T-helper 2 cell treated with Interferon-gamma antibody and Interleukin-4, amounts not matched to agents 5 μg/mL and 100 μg/mL, for 36 hours (primary cell): ENCODE results near the gene SORL1-AS1.

ENCODE experiments used
- DNase-seq: peaks from one replicate; pipeline ENCODE4 v3.0.0; 2021; ENCODE audit warnings: low spot score
- H3K27ac Mint-ChIP-seq: one replicate; pipeline ENCODE4 v1.8.0; 2021; ENCODE audit warnings: mild to moderate bottlenecking, mixed read lengths
- H3K27me3 Mint-ChIP-seq: one replicate; pipeline ENCODE4 v1.8.0; 2021; ENCODE audit warnings: low read depth, mixed read lengths
- H3K36me3 Mint-ChIP-seq: one replicate; pipeline ENCODE4 v1.8.0; 2021; ENCODE audit warnings: low read depth, mixed read lengths
- H3K4me1 Mint-ChIP-seq: one replicate; pipeline ENCODE4 v1.8.0; 2021; ENCODE audit warnings: low read depth, mixed read lengths
- H3K4me3 Mint-ChIP-seq: one replicate; pipeline ENCODE4 v1.8.0; 2022; ENCODE audit warnings: mild to moderate bottlenecking, moderate library complexity, mixed read lengths
- H3K9me3 Mint-ChIP-seq: one replicate; pipeline ENCODE4 v1.8.0; 2021; ENCODE audit warnings: mixed read lengths

SORL1-AS1 gene

GRCh38 chr11:121451986-121452608 lies 670 bp downstream of the SORL1-AS1 start, which contains the start of gene SORL1:
SORL1 (plus strand) TSS chr11:121452314; CDS start chr11:121452332, 18 bp downstream.
- H3K4me3 Mint-ChIP-seq: peak within 1 kb of the TSS; percentile 99
- H3K9me3 Mint-ChIP-seq: no peaks in the 10 kb centered on the region

DNA sequence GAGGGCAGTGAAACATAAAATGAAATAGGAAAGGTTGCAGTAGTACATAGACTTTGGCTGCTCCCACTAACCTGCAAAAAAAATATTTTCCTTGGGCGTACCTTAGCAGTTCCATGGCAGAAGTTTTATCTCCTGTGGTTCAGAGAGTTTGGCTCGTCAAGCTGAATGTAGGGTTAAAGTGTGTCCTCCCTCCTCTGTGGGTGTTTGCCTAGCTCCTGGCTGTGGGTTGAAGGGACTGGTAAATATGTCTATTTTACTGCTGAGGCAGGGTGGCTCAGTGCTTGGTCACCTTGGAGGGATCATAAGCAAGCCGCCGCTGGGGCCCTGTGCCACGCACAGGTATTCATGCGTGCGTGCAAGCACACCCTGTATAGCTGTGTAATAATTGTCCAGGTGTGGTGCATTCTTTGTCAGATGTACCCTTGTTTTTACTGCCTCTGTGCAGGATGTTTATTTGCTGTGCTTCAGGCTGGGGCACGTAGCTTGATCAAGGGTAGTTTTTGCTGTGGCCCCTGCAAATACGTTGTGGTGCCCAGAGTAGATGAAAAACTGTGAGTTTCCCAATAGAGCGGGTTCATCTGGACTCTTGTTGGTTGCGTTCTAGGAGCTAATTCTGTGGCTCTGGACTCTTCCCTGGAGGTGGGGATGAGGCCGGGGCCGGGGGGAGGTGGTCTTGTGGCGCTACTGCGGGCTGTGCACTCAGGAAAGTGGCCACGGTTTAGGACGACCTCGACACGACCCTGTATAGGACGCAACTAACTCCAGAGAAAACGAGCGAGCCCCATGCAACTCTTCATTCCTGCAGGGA lies 1.4 kb downstream of the SORL1-AS1 start:
- Mint-ChIP-seq H3K4me3 (peak overlapping the region; percentile 79), H3K4me1 (peaks cover 78% of the 10 kb centered on the region), H3K27ac (peak overlapping the region; percentile 84), H3K36me3 (peaks cover 45% of the 10 kb centered on the region), H3K9me3 (no peaks in the 10 kb centered on the region), H3K27me3 (no peaks in the 10 kb centered on the region)
- DNase-seq: no peak

More at GRCh38 chr11:121451986-121452608, 670 bp downstream of the SORL1-AS1 start, which contains the start of gene SORL1:
- no peaks in the 10 kb centered on the region for H3K27me3 Mint-ChIP-seq
- H3K4me1 Mint-ChIP-seq: peaks cover 79% of the 10 kb centered on the region
- peak; percentile 63 for DNase-seq
- peaks cover 46% of the 10 kb centered on the region for H3K36me3 Mint-ChIP-seq
- H3K27ac Mint-ChIP-seq: peak within 1 kb of the TSS; percentile 95

DNA sequence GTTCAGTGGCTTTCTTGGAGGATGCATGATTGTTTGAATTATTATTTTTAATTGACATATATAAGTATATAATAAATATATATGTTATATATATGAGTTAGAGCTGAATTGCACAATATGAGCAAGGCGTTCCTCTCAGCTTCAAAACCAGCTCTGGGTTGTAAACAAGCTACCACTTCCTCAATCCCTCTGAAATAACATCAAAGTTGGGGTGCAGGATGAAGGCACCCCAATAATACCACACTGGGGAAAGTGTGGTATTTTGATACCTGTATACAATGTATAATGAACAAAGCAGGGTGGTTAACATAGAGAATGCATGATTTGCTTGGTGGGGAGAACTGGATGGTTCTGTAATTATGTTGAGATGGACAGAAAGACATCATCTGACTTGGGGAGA lies 2.4 kb downstream of the SORL1-AS1 start:
- Mint-ChIP-seq H3K4me1 (peaks cover 79% of the 10 kb centered on the region), H3K27ac (peak overlapping the region; percentile 84), H3K36me3 (peaks cover 42% of the 10 kb centered on the region), H3K27me3 (no peaks in the 10 kb centered on the region), H3K9me3 (no peaks in the 10 kb centered on the region), H3K4me3 (peak overlapping the region; percentile 79)
- DNase-seq: no peak

DNA sequence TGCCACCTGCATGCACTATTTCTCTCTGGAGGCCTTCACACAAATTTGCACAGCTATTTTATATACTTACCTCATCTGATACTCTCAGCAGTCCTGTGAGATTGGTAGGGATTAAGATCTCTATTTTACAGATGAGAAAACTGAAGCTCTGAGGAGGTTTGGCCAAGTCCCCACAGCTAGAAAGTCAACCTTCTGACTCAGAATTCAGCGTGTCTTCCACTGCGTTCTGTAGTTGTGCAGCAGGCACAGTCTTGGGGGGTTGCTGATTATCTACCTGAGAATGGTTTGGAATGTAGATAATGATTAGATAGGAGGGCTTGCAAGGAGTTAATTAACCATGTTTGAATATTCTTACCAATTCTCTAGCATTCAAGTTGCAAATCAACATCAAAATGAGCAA lies 3.1 kb downstream of the SORL1-AS1 start:
- H3K9me3 Mint-ChIP-seq: no peaks in the 10 kb centered on the region
- H3K4me3 Mint-ChIP-seq: peak overlapping the region; percentile 65
- H3K27me3 Mint-ChIP-seq: no peaks in the 10 kb centered on the region
- H3K4me1 Mint-ChIP-seq: peaks cover 75% of the 10 kb centered on the region
- H3K36me3 Mint-ChIP-seq: peaks cover 35% of the 10 kb centered on the region
- peak overlapping the region; percentile 84 for H3K27ac Mint-ChIP-seq
- DNase-seq: no peak

GRCh38 chr11:121449123-121449522 lies 3.6 kb downstream of the SORL1-AS1 start:
- DNase-seq: no peak
- Mint-ChIP-seq H3K4me3 (peak overlapping the region; percentile 65), H3K9me3 (no peaks in the 10 kb centered on the region), H3K36me3 (peaks cover 31% of the 10 kb centered on the region), H3K27me3 (no peaks in the 10 kb centered on the region), H3K27ac (peak overlapping the region; percentile 84), H3K4me1 (peaks cover 73% of the 10 kb centered on the region)

DNA sequence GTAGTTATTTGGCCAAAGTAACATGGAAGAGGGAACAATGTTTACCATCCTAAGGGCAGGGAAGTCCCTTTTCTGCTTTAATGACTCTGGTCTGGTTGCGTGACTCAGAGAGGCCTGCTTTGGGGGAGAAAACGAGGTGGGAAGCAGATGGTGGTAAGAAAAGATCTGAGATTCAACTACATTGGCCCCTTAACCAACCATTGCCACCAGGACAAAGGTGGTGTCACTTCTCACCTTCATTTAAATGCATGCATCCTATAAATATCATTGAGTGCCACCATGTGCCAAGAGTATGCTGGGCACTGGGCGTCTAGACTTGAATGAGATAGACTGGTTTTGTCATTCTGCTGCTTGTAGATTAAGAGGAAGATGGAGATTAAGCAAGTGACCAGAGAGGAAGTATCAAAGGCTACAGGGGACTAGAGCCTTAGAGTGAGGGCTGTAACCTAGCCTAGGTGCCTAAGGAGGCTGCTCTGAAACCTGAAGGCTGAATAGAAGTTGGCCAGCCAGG lies 4.3 kb downstream of the SORL1-AS1 start:
- no peaks in the 10 kb centered on the region for H3K9me3 Mint-ChIP-seq
- peaks cover 28% of the 10 kb centered on the region for H3K36me3 Mint-ChIP-seq
- no peaks in the 10 kb centered on the region for H3K27me3 Mint-ChIP-seq
- peak overlapping the region; percentile 84 for H3K27ac Mint-ChIP-seq
- peak overlapping the region; percentile 65 for H3K4me3 Mint-ChIP-seq
- H3K4me1 Mint-ChIP-seq: peaks cover 72% of the 10 kb centered on the region
- DNase-seq: no peak

- no peaks in the 10 kb centered on the region for H3K9me3 Mint-ChIP-seq
- H3K36me3 Mint-ChIP-seq: peaks cover 25% of the 10 kb centered on the region
- H3K27me3 Mint-ChIP-seq: no peaks in the 10 kb centered on the region
- H3K4me1 Mint-ChIP-seq: peaks cover 68% of the 10 kb centered on the region
- H3K27ac Mint-ChIP-seq: peak overlapping the region; percentile 84
- peak overlapping the region; percentile 65 for H3K4me3 Mint-ChIP-seq
- DNase-seq: no peak
These were observed 4.8 kb downstream of the SORL1-AS1 start for GRCh38 chr11:121448011-121448410.

DNA sequence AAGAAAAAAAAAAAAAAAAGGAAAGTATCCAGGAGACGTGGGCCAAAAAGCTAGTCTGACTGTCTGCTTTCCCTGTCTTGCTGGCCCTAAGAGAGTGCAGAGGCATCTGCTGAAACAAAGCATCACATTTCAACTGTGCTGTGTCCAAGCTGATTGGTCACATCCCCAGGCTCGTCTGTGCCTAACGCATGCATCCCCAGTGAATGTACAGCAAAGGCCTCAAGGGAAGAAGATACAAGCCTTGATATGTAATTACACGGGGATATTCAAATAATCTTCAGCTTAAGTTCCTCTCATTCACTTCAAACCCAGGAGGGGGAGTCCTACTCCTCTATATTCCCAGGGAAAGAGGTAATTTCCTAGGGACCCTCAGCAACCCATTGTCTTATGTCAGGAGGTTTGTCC lies 6.0 kb downstream of the SORL1-AS1 start:
- Mint-ChIP-seq H3K27me3 (no peaks in the 10 kb centered on the region), H3K36me3 (peaks cover 20% of the 10 kb centered on the region), H3K9me3 (no peaks in the 10 kb centered on the region), H3K27ac (peak overlapping the region; percentile 44), H3K4me1 (peaks cover 63% of the 10 kb centered on the region), H3K4me3 (no peak overlapping the region)
- DNase-seq: no peak

DNA sequence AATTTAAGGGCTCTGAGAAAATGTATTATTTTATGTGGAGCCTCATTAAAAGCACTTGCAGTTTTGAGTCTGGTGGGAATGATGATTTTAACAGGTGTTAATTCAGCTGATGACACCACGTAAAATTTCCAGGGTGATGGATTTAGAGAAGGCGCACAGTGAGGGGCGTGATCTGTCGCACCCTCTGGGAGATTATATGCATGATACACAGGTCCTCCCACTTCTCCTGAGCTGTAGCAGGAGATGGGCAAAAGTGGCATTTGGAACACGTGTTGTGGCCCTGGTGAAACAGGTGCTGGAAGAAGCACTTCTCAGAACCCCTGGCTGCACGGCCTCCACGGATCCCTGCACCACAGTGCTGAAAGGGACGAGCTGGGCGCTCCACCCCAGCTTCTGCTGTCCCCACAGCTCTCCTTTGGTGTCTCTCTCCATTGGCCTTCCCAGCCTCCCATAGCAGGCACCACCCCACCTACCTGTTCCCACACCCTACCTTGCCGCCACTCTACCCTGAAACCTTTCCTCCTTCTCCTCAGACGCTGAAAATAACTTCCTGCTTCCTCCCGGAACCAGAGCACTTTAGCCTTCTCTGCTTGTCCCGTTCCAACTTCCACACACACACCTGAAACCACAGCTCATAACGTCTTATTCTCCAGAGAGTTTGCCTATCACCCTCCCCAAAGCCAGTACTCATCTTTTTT lies 7.5 kb downstream of the SORL1-AS1 start:
- Mint-ChIP-seq H3K27me3 (no peaks in the 10 kb centered on the region), H3K4me3 (peak overlapping the region; percentile 56), H3K4me1 (peaks cover 51% of the 10 kb centered on the region), H3K36me3 (peaks cover 18% of the 10 kb centered on the region), H3K27ac (peak overlapping the region; percentile 79), H3K9me3 (no peaks in the 10 kb centered on the region)
- DNase-seq: no peak

GRCh38 chr11:121444526-121444925 lies 8.2 kb downstream of the SORL1-AS1 start:
- H3K27ac Mint-ChIP-seq: no peak overlapping the region
- peaks cover 44% of the 10 kb centered on the region for H3K4me1 Mint-ChIP-seq
- no peaks in the 10 kb centered on the region for H3K9me3 Mint-ChIP-seq
- H3K4me3 Mint-ChIP-seq: no peak overlapping the region
- H3K36me3 Mint-ChIP-seq: peaks cover 18% of the 10 kb centered on the region
- no peak for DNase-seq
- H3K27me3 Mint-ChIP-seq: no peaks in the 10 kb centered on the region

GRCh38 chr11:121443688-121444275 lies 9.0 kb downstream of the SORL1-AS1 start:
- Mint-ChIP-seq H3K4me3 (no peak overlapping the region), H3K9me3 (no peaks in the 10 kb centered on the region), H3K27me3 (no peaks in the 10 kb centered on the region), H3K4me1 (peaks cover 36% of the 10 kb centered on the region), H3K36me3 (peaks cover 18% of the 10 kb centered on the region), H3K27ac (peak overlapping the region; percentile 70)
- no peak for DNase-seq

DNA sequence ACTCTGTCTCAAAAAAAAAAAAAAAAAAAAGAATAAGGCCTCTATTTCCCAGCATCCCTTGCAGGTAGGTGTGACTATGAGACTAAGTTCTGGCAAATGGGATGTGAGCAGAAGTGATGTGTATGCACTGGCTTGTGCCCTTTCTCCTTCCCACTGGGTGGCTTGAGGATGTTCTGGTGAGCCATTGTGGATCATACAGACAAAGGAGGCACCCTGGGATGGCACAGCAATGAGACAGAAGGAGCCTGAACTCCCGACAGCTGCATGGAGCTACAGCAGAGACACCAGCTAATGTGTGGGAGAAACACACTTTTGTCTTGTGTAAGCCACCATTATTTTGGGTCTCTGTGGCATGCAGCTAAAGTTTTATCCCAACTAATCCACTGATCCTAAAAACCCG lies 11.2 kb downstream of the SORL1-AS1 start:
- Mint-ChIP-seq H3K27ac (no peak overlapping the region), H3K4me3 (no peak overlapping the region)

GRCh38 chr11:121439759-121440158 lies 13.0 kb downstream of the SORL1-AS1 start:
- Mint-ChIP-seq H3K36me3 (peaks cover 5% of the 10 kb centered on the region), H3K27ac (no peak overlapping the region), H3K4me3 (no peak overlapping the region), H3K27me3 (no peaks in the 10 kb centered on the region), H3K4me1 (peaks cover 21% of the 10 kb centered on the region), H3K9me3 (no peaks in the 10 kb centered on the region)
- DNase-seq: no peak

More for the DNA sequence above, 11.2 kb downstream of the SORL1-AS1 start:
- Mint-ChIP-seq H3K36me3 (peaks cover 9% of the 10 kb centered on the region), H3K27me3 (no peaks in the 10 kb centered on the region), H3K9me3 (no peaks in the 10 kb centered on the region), H3K4me1 (peaks cover 25% of the 10 kb centered on the region)
- no peak for DNase-seq
